ENCODE measurements around the gene GALNT17. TPM values are rescaled to one million over a fixed set of nuclear protein-coding genes. Genes with fewer than 3 reads are reported as not detected.

Gene GALNT17
- polyA plus RNA-seq, 2 donors, result 1.7 to 6.1 TPM

- H3K27me3 ChIP-seq (ENCODE audit: control insufficient read depth in 1 of 2, insufficient read depth in 2 of 2, low read length in 2 of 2), result peaks cover 0 to 8% of the 10 kb centered on the region in 2 donors
- no peak overlapping the region for H3K27ac ChIP-seq (ENCODE audit: low read depth in 2 of 2, low read length in 1 of 2)
- H3K36me3 ChIP-seq (ENCODE audit: control insufficient read depth in 2 of 2, insufficient read depth in 2 of 2, low read length in 1 of 2), result no peaks in the 10 kb centered on the region
- H3K9me3 ChIP-seq (ENCODE audit: control insufficient read depth in 2 of 2, insufficient read depth in 1 of 2, low read depth in 1 of 2, low read length in 1 of 2), result peaks cover 0 to 2% of the 10 kb centered on the region in 2 donors
- H3K4me3 ChIP-seq (ENCODE audit: low read depth in 1 of 2, low read length in 2 of 2), result peak overlapping the region; percentile 46 to 51
- H3K4me1 ChIP-seq (ENCODE audit: control insufficient read depth in 2 of 2, insufficient read depth in 2 of 2, low read length in 1 of 2), result peaks cover 0 to 2% of the 10 kb centered on the region in 2 donors
- 4 to 5% methylated on average over 83 to 88 of the region's 88 CpGs for WGBS, 2 donors
Measured at GRCh38 chr7:71132377-71133231, 660 bp downstream of the GALNT17 start.

GRCh38 chr7:71133232-71133622 is 1.3 kb downstream of the GALNT17 start:
- Histone ChIP-seq H3K9me3 (ENCODE audit: control insufficient read depth in 2 of 2, insufficient read depth in 1 of 2, low read depth in 1 of 2, low read length in 1 of 2) (peaks cover 0 to 2% of the 10 kb centered on the region in 2 donors), H3K27me3 (ENCODE audit: control insufficient read depth in 1 of 2, insufficient read depth in 2 of 2, low read length in 2 of 2) (peaks cover 0 to 8% of the 10 kb centered on the region in 2 donors), H3K4me1 (ENCODE audit: control insufficient read depth in 2 of 2, insufficient read depth in 2 of 2, low read length in 1 of 2) (peaks cover 0 to 2% of the 10 kb centered on the region in 2 donors), H3K4me3 (ENCODE audit: low read depth in 1 of 2, low read length in 2 of 2) (peak overlapping the region; percentile 46 to 51), H3K27ac (ENCODE audit: low read depth in 2 of 2, low read length in 1 of 2) (no peak overlapping the region), H3K36me3 (ENCODE audit: control insufficient read depth in 2 of 2, insufficient read depth in 2 of 2, low read length in 1 of 2) (no peaks in the 10 kb centered on the region)
- WGBS, 2 donors, result 15 to 23% methylated on average over 17 of the region's 17 CpGs

- peaks cover 0 to 2% of the 10 kb centered on the region in 2 donors for H3K9me3 ChIP-seq (ENCODE audit: control insufficient read depth in 2 of 2, insufficient read depth in 1 of 2, low read depth in 1 of 2, low read length in 1 of 2)
- H3K4me3 ChIP-seq (ENCODE audit: low read depth in 1 of 2, low read length in 2 of 2), result peak overlapping the region in 1 of 2 donors; percentile 46
- peaks cover 0 to 2% of the 10 kb centered on the region in 2 donors for H3K4me1 ChIP-seq (ENCODE audit: control insufficient read depth in 2 of 2, insufficient read depth in 2 of 2, low read length in 1 of 2)
- H3K36me3 ChIP-seq (ENCODE audit: control insufficient read depth in 2 of 2, insufficient read depth in 2 of 2, low read length in 1 of 2), result no peaks in the 10 kb centered on the region
- H3K27me3 ChIP-seq (ENCODE audit: control insufficient read depth in 1 of 2, insufficient read depth in 2 of 2, low read length in 2 of 2), result peaks cover 0 to 8% of the 10 kb centered on the region in 2 donors
- no peak overlapping the region for H3K27ac ChIP-seq (ENCODE audit: low read depth in 2 of 2, low read length in 1 of 2)
- 67 to 70% methylated on average over 11 of the region's 11 CpGs for WGBS, 2 donors
Measured at GRCh38 chr7:71133856-71134255, 1.9 kb downstream of the GALNT17 start.

GRCh38 chr7:71135116-71135515 is 3.2 kb downstream of the GALNT17 start:
- H3K9me3 ChIP-seq (ENCODE audit: control insufficient read depth in 2 of 2, insufficient read depth in 1 of 2, low read depth in 1 of 2, low read length in 1 of 2), result peaks cover 0 to 2% of the 10 kb centered on the region in 2 donors
- 89 to 91% methylated on average over 4 of the region's 4 CpGs for WGBS, 2 donors
- no peak overlapping the region for H3K4me3 ChIP-seq (ENCODE audit: low read depth in 1 of 2, low read length in 2 of 2)
- H3K27ac ChIP-seq (ENCODE audit: low read depth in 2 of 2, low read length in 1 of 2), result no peak overlapping the region
- no peaks in the 10 kb centered on the region for H3K36me3 ChIP-seq (ENCODE audit: control insufficient read depth in 2 of 2, insufficient read depth in 2 of 2, low read length in 1 of 2)
- peaks cover 0 to 2% of the 10 kb centered on the region in 2 donors for H3K4me1 ChIP-seq (ENCODE audit: control insufficient read depth in 2 of 2, insufficient read depth in 2 of 2, low read length in 1 of 2)
- peaks cover 0 to 8% of the 10 kb centered on the region in 2 donors for H3K27me3 ChIP-seq (ENCODE audit: control insufficient read depth in 1 of 2, insufficient read depth in 2 of 2, low read length in 2 of 2)

- WGBS, 2 donors, result 42 to 43% methylated on average over 4 of the region's 4 CpGs
- no peaks in the 10 kb centered on the region for H3K36me3 ChIP-seq (ENCODE audit: control insufficient read depth in 2 of 2, insufficient read depth in 2 of 2, low read length in 1 of 2)
- no peak overlapping the region for H3K4me3 ChIP-seq (ENCODE audit: low read depth in 1 of 2, low read length in 2 of 2)
- peaks cover 0 to 8% of the 10 kb centered on the region in 2 donors for H3K27me3 ChIP-seq (ENCODE audit: control insufficient read depth in 1 of 2, insufficient read depth in 2 of 2, low read length in 2 of 2)
- peaks cover 0 to 2% of the 10 kb centered on the region in 2 donors for H3K4me1 ChIP-seq (ENCODE audit: control insufficient read depth in 2 of 2, insufficient read depth in 2 of 2, low read length in 1 of 2)
- peaks cover 0 to 2% of the 10 kb centered on the region in 2 donors for H3K9me3 ChIP-seq (ENCODE audit: control insufficient read depth in 2 of 2, insufficient read depth in 1 of 2, low read depth in 1 of 2, low read length in 1 of 2)
- no peak overlapping the region for H3K27ac ChIP-seq (ENCODE audit: low read depth in 2 of 2, low read length in 1 of 2)
Measured at GRCh38 chr7:71135663-71136062, 3.7 kb downstream of the GALNT17 start.

GRCh38 chr7:71137479-71137878 is 5.5 kb downstream of the GALNT17 start:
- peaks cover 0 to 2% of the 10 kb centered on the region in 2 donors for H3K9me3 ChIP-seq (ENCODE audit: control insufficient read depth in 2 of 2, insufficient read depth in 1 of 2, low read depth in 1 of 2, low read length in 1 of 2)

GRCh38 chr7:71140264-71140663 is 8.3 kb downstream of the GALNT17 start:
- Histone ChIP-seq H3K27ac (ENCODE audit: low read depth in 2 of 2, low read length in 1 of 2) (no peak overlapping the region), H3K4me3 (ENCODE audit: low read depth in 1 of 2, low read length in 2 of 2) (no peak overlapping the region), H3K27me3 (ENCODE audit: control insufficient read depth in 1 of 2, insufficient read depth in 2 of 2, low read length in 2 of 2) (no peaks in the 10 kb centered on the region), H3K4me1 (ENCODE audit: control insufficient read depth in 2 of 2, insufficient read depth in 2 of 2, low read length in 1 of 2) (no peaks in the 10 kb centered on the region), H3K36me3 (ENCODE audit: control insufficient read depth in 2 of 2, insufficient read depth in 2 of 2, low read length in 1 of 2) (no peaks in the 10 kb centered on the region), H3K9me3 (ENCODE audit: control insufficient read depth in 2 of 2, insufficient read depth in 1 of 2, low read depth in 1 of 2, low read length in 1 of 2) (peaks cover 0 to 5% of the 10 kb centered on the region in 2 donors)
- WGBS, 2 donors, result 77 to 84% methylated on average over 4 of the region's 4 CpGs

More at GRCh38 chr7:71137479-71137878, 5.5 kb downstream of the GALNT17 start:
- Histone ChIP-seq H3K27me3 (ENCODE audit: control insufficient read depth in 1 of 2, insufficient read depth in 2 of 2, low read length in 2 of 2) (no peaks in the 10 kb centered on the region), H3K4me1 (ENCODE audit: control insufficient read depth in 2 of 2, insufficient read depth in 2 of 2, low read length in 1 of 2) (no peaks in the 10 kb centered on the region), H3K27ac (ENCODE audit: low read depth in 2 of 2, low read length in 1 of 2) (no peak overlapping the region), H3K36me3 (ENCODE audit: control insufficient read depth in 2 of 2, insufficient read depth in 2 of 2, low read length in 1 of 2) (no peaks in the 10 kb centered on the region), H3K4me3 (ENCODE audit: low read depth in 1 of 2, low read length in 2 of 2) (no peak overlapping the region)
- WGBS, 2 donors, result 53 to 74% methylated on average over 7 of the region's 7 CpGs

- H3K27me3 ChIP-seq (ENCODE audit: control insufficient read depth in 1 of 2, insufficient read depth in 2 of 2, low read length in 2 of 2), result no peaks in the 10 kb centered on the region
- H3K4me1 ChIP-seq (ENCODE audit: control insufficient read depth in 2 of 2, insufficient read depth in 2 of 2, low read length in 1 of 2), result peaks cover 0 to 2% of the 10 kb centered on the region in 2 donors
- H3K27ac ChIP-seq (ENCODE audit: low read depth in 2 of 2, low read length in 1 of 2), result no peak overlapping the region
- no peaks in the 10 kb centered on the region for H3K36me3 ChIP-seq (ENCODE audit: control insufficient read depth in 2 of 2, insufficient read depth in 2 of 2, low read length in 1 of 2)
- peaks cover 0 to 3% of the 10 kb centered on the region in 2 donors for H3K9me3 ChIP-seq (ENCODE audit: control insufficient read depth in 2 of 2, insufficient read depth in 1 of 2, low read depth in 1 of 2, low read length in 1 of 2)
- no peak overlapping the region for H3K4me3 ChIP-seq (ENCODE audit: low read depth in 1 of 2, low read length in 2 of 2)
- WGBS, 2 donors, result 80 to 83% methylated on average over 6 of the region's 6 CpGs
Measured at GRCh38 chr7:71144963-71145362, 13.0 kb downstream of the GALNT17 start.

- Histone ChIP-seq H3K4me3 (ENCODE audit: low read depth in 1 of 2, low read length in 2 of 2) (no peak overlapping the region), H3K36me3 (ENCODE audit: control insufficient read depth in 2 of 2, insufficient read depth in 2 of 2, low read length in 1 of 2) (no peaks in the 10 kb centered on the region), H3K9me3 (ENCODE audit: control insufficient read depth in 2 of 2, insufficient read depth in 1 of 2, low read depth in 1 of 2, low read length in 1 of 2) (peaks cover 0 to 3% of the 10 kb centered on the region in 2 donors), H3K27me3 (ENCODE audit: control insufficient read depth in 1 of 2, insufficient read depth in 2 of 2, low read length in 2 of 2) (no peaks in the 10 kb centered on the region), H3K27ac (ENCODE audit: low read depth in 2 of 2, low read length in 1 of 2) (peak overlapping the region in 1 of 2 donors; percentile 18), H3K4me1 (ENCODE audit: control insufficient read depth in 2 of 2, insufficient read depth in 2 of 2, low read length in 1 of 2) (peaks cover 0 to 2% of the 10 kb centered on the region in 2 donors)
- 58 to 60% methylated on average over 23 to 24 of the region's 24 CpGs for WGBS, 2 donors
Measured at GRCh38 chr7:71145906-71146901, 14.3 kb downstream of the GALNT17 start.
